ENCODE data around the gene APOBEC4. TPM values are rescaled to one million over a fixed set of nuclear protein-coding genes. Genes with fewer than 3 reads are reported as not detected.

APOBEC4 gene
- total RNA-seq, 4 donors from 2014 or later, result 0.14 TPM; not detected in 3

DNA sequence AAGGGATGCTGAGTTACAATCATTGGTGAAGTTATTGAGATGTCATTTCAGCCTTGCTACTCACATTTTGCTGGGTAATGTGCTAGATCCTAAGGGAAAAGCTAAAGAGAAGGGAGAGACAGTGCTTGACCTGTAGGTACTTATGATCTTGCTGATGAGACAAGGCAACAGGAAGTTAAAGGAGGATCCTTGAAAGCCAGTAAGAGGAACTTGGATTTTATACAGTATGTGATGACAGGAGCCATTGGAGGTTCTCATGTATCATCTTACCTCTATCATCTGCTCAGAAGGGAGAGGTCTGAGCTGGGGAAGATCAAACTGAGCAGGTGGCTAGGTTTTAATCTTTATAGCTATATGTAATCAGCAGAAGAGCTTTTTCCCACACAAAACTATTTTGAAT, 6.3 kb downstream of the APOBEC4 start:
- Histone ChIP-seq H3K9me3 (no peaks in the 10 kb centered on the region), H3K4me3 (no peak overlapping the region), H3K27ac (no peak overlapping the region), H3K4me1 (peaks cover 0 to 2% (median under 1%) of the 10 kb centered on the region in 4 donors), H3K27me3 (no peaks in the 10 kb centered on the region), H3K36me3 (no peaks in the 10 kb centered on the region)
- in situ Hi-C loops (cut with MboI; ENCODE audit: low pct_ligation_motif_present in 1 of 4, low pct_unique_long_range_greater_than_20kb in 1 of 4, low sequenced_read_pairs in 3 of 4), result loop anchor here in 1 of 4 donors (25.0 kb wide), 1 partner anchor 184 kb away; the partner anchor contains the start of gene SMG7
- DNase-seq, result no peak
- intact Hi-C loops (cut with DNase I; ENCODE audit: low total_unique reads), result no loop called here
- no peak for TF ChIP-seq POLR2A (IDR thresholded peaks at IDR 0.05)
- TF ChIP-seq, protein P1, sequence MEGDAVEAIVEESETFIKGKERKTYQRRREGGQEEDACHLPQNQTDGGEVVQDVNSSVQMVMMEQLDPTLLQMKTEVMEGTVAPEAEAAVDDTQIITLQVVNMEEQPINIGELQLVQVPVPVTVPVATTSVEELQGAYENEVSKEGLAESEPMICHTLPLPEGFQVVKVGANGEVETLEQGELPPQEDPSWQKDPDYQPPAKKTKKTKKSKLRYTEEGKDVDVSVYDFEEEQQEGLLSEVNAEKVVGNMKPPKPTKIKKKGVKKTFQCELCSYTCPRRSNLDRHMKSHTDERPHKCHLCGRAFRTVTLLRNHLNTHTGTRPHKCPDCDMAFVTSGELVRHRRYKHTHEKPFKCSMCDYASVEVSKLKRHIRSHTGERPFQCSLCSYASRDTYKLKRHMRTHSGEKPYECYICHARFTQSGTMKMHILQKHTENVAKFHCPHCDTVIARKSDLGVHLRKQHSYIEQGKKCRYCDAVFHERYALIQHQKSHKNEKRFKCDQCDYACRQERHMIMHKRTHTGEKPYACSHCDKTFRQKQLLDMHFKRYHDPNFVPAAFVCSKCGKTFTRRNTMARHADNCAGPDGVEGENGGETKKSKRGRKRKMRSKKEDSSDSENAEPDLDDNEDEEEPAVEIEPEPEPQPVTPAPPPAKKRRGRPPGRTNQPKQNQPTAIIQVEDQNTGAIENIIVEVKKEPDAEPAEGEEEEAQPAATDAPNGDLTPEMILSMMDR (IDR thresholded peaks at IDR 0.05), result no peak
- no peak for TF ChIP-seq EP300 (IDR thresholded peaks at IDR 0.05; ENCODE audit: low read depth)
- no peak for TF ChIP-seq POLR2AphosphoS5 (IDR thresholded peaks at IDR 0.05)

DNA sequence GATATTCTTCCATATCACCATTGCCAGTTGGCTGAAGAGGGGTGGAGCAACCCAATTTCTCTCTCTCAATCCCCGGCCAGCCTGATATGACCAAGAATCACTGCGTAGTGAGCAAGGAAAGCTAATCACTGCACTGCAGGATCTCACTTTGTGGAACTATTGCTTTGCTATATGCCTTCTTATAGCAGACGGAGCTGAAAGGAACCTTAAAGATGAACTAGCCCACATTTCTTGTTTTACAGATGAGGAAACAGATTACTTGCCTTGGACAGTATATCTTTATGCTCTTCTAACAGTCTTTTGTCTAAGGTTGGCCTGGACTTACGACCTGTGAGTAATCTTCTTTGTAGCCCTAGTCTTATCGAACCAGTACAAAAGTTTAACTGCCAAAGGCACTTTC, 7.6 kb downstream of the APOBEC4 start:
- in situ Hi-C loops (cut with MboI; ENCODE audit: low pct_ligation_motif_present in 1 of 4, low pct_unique_long_range_greater_than_20kb in 1 of 4, low sequenced_read_pairs in 3 of 4), result loop anchor here in 1 of 4 donors (25.0 kb wide), 1 partner anchor 183 kb away; the partner anchor contains the start of gene SMG7
- no peak for DNase-seq

DNA sequence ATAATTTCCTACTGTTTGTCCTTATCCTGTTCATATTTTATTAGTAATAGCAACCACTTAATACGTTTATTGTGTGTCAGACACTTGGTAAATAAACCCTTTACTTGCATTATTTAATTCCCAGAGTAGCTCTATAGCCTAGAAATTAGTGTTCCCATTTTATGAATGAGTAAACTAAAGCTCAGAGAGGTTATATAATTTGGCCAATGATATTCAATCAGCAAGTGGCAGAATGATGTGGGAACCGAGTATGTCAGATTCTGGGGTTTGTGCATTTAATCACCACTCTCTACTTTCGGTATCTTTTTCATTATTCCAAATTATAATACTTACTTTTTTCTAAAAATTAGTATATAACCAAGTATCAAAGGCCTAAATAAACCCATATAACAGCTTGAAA, 10.9 kb downstream of the APOBEC4 start:
- WGBS, 2 donors (ENCODE audit: low coverage in 1 of 2), result 78 to 86% methylated on average over 3 of the region's 3 CpGs
- no peaks in the 10 kb centered on the region for H3K9me3 ChIP-seq
- intact Hi-C loops (cut with DNase I; ENCODE audit: low total_unique reads), result no loop called here
- no peak overlapping the region for H3K27ac ChIP-seq
- no peaks in the 10 kb centered on the region for H3K4me1 ChIP-seq
- no peaks in the 10 kb centered on the region for H3K27me3 ChIP-seq
- no peak for DNase-seq
- TF ChIP-seq POLR2AphosphoS5 (IDR thresholded peaks at IDR 0.05) (no peak), POLR2A (IDR thresholded peaks at IDR 0.05) (no peak), EP300 (IDR thresholded peaks at IDR 0.05; ENCODE audit: low read depth) (no peak)
- TF ChIP-seq, protein P1 (IDR thresholded peaks at IDR 0.05), result no peak
- H3K36me3 ChIP-seq, result no peaks in the 10 kb centered on the region
- in situ Hi-C loops (cut with MboI; ENCODE audit: low pct_ligation_motif_present in 1 of 4, low pct_unique_long_range_greater_than_20kb in 1 of 4, low sequenced_read_pairs in 3 of 4), result loop anchor here in 1 of 4 donors (25.0 kb wide), 1 partner anchor 180 kb away; the partner anchor contains the start of gene SMG7
- H3K4me3 ChIP-seq, result no peak overlapping the region

More for the DNA sequence above, 7.6 kb downstream of the APOBEC4 start:
- H3K27ac ChIP-seq, result no peak overlapping the region
- H3K9me3 ChIP-seq, result no peaks in the 10 kb centered on the region
- TF ChIP-seq POLR2A (IDR thresholded peaks at IDR 0.05), result no peak
- no peak for TF ChIP-seq POLR2AphosphoS5 (IDR thresholded peaks at IDR 0.05)
- TF ChIP-seq, protein P1 (IDR thresholded peaks at IDR 0.05), result no peak
- no peak for TF ChIP-seq EP300 (IDR thresholded peaks at IDR 0.05; ENCODE audit: low read depth)
- WGBS, 2 donors (ENCODE audit: low coverage in 1 of 2), result 63 to 81% methylated on average over 3 to 5 of the region's 5 CpGs
- no peaks in the 10 kb centered on the region for H3K4me1 ChIP-seq
- H3K4me3 ChIP-seq, result no peak overlapping the region
- intact Hi-C loops (cut with DNase I; ENCODE audit: low total_unique reads), result no loop called here
- no peaks in the 10 kb centered on the region for H3K27me3 ChIP-seq
- no peaks in the 10 kb centered on the region for H3K36me3 ChIP-seq

DNA sequence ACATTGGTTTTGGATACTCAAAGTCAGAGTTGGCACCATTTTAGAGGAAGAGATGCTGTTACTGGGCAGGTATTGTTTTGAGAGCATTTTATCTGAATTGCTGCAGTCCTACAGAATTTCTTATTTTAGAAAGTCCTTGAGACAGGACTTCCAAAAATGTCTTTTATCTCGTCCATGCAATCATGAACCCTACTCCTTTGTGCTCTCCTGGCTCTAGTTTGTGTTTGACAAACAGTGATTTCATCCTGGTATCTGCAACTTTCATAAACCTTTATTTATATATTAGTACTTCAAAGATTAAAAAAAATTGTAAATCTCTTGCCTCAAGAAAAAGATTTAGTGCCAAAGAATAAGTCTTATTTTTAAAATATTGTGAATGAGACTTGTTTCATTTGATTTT, 12.9 kb downstream of the APOBEC4 start:
- in situ Hi-C loops (cut with MboI; ENCODE audit: low pct_ligation_motif_present in 1 of 4, low pct_unique_long_range_greater_than_20kb in 1 of 4, low sequenced_read_pairs in 3 of 4), result loop anchor here in 1 of 4 donors (25.0 kb wide), 1 partner anchor 178 kb away; the partner anchor contains the start of gene SMG7
- Histone ChIP-seq H3K4me1 (peaks cover 0 to 10% (median 5%) of the 10 kb centered on the region in 4 donors), H3K4me3 (no peak overlapping the region), H3K9me3 (no peaks in the 10 kb centered on the region), H3K36me3 (no peaks in the 10 kb centered on the region), H3K27ac (no peak overlapping the region), H3K27me3 (no peaks in the 10 kb centered on the region)
- DNase-seq, result no peak
- intact Hi-C loops (cut with DNase I; ENCODE audit: low total_unique reads), result no loop called here
- no peak for TF ChIP-seq EP300 (IDR thresholded peaks at IDR 0.05; ENCODE audit: low read depth)
- no peak for TF ChIP-seq POLR2AphosphoS5 (IDR thresholded peaks at IDR 0.05)
- TF ChIP-seq POLR2A (IDR thresholded peaks at IDR 0.05), result no peak
- TF ChIP-seq, protein P1 (IDR thresholded peaks at IDR 0.05), result no peak
- WGBS, 2 donors (ENCODE audit: low coverage in 1 of 2), result 64 to 80% methylated on average over 1 of the region's 1 CpG

Data from transverse colon (tissue), 4 donors.